ENCODE results near the gene ZNHIT1.

- no peak for TF ChIP-seq POLR2A (IDR thresholded peaks at IDR 0.05; ENCODE audit: low read depth, low read length)
- TF ChIP-seq POLR2AphosphoS5 (IDR thresholded peaks at IDR 0.05; ENCODE audit: low read depth, low read length): no peak
Measured at GRCh38 chr7:101171442-101171837, 46.5 kb upstream of the ZNHIT1 start.

All from GM12891 (cell line).